Measurements from ENCODE around the gene RASAL2.

DNA sequence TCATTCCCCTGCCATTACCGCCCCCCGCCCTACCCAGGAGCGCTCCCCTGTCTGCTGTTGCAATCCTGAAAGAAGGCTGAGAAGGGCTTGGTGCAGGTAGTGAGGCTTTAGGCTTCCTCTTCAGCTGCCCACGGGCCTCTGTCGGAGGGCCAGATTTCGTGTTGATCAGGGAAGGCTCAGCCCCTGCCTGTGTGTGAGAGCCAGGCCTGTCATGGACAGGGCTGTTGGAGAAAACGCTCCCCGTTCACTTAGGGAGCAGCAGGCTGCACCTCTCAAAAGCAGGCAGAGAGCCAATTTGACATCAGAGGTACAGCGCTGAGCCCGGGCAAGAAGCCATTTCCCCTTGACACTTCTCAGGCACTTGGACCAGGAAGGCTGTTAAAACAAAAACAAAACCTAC, 438.0 kb downstream of the RASAL2 start:
- TF ChIP-seq POLR2AphosphoS5 (IDR thresholded peaks at IDR 0.05; ENCODE audit: low read depth, low read length) (no peak), POLR2A (IDR thresholded peaks at IDR 0.05; ENCODE audit: low read depth, low read length) (no peak), TAF1 (IDR thresholded peaks at IDR 0.05; ENCODE audit: borderline replicate concordance, low read depth, low read length) (no peak)

All from GM12892 (cell line).